ENCODE data around the gene CCDC32.

- no peak for TF ChIP-seq CTCF (IDR thresholded peaks at IDR 0.05; ENCODE audit: insufficient read depth, low read length)
- TF ChIP-seq, protein P1, sequence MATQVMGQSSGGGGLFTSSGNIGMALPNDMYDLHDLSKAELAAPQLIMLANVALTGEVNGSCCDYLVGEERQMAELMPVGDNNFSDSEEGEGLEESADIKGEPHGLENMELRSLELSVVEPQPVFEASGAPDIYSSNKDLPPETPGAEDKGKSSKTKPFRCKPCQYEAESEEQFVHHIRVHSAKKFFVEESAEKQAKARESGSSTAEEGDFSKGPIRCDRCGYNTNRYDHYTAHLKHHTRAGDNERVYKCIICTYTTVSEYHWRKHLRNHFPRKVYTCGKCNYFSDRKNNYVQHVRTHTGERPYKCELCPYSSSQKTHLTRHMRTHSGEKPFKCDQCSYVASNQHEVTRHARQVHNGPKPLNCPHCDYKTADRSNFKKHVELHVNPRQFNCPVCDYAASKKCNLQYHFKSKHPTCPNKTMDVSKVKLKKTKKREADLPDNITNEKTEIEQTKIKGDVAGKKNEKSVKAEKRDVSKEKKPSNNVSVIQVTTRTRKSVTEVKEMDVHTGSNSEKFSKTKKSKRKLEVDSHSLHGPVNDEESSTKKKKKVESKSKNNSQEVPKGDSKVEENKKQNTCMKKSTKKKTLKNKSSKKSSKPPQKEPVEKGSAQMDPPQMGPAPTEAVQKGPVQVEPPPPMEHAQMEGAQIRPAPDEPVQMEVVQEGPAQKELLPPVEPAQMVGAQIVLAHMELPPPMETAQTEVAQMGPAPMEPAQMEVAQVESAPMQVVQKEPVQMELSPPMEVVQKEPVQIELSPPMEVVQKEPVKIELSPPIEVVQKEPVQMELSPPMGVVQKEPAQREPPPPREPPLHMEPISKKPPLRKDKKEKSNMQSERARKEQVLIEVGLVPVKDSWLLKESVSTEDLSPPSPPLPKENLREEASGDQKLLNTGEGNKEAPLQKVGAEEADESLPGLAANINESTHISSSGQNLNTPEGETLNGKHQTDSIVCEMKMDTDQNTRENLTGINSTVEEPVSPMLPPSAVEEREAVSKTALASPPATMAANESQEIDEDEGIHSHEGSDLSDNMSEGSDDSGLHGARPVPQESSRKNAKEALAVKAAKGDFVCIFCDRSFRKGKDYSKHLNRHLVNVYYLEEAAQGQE (IDR thresholded peaks at IDR 0.05; ENCODE audit: insufficient replicate concordance, low read depth), result no peak
Observed at GRCh38 chr15:40516322-40516721, 48.5 kb downstream of the CCDC32 start.

All from HL-60 (cell line).